Adipocyte (in vitro differentiated cells): Measurements from ENCODE around the gene KDELR3.

ENCODE experiments used
- DNase-seq: peaks from one replicate; pipeline ENCODE4 v3.0.0-alpha.2; 2015; ENCODE audit warnings: low read depth
- H3K27me3 ChIP-seq: replicated peaks from 2 replicates; pipeline ENCODE4 v1.7.0; 2013; ENCODE audit warnings: mild to moderate bottlenecking, low read length, moderate library complexity; ENCODE audit not compliant: control insufficient read depth, insufficient read depth
- H3K36me3 ChIP-seq: 2 replicates; pipeline ENCODE4 v1.7.0; 2013; ENCODE audit warnings: low read length, mild to moderate bottlenecking, moderate library complexity; ENCODE audit not compliant: control insufficient read depth, insufficient read depth, severe bottlenecking
- H3K4me1 ChIP-seq: 2 replicates; pipeline ENCODE4 v1.7.0; 2013; ENCODE audit warnings: mild to moderate bottlenecking, low read length, moderate library complexity; ENCODE audit not compliant: control insufficient read depth, insufficient read depth
- H3K4me3 ChIP-seq: 2 replicates; pipeline ENCODE4 v1.7.0; 2013; ENCODE audit warnings: mild to moderate bottlenecking, low read length, moderate library complexity
- H3K9ac ChIP-seq: 2 replicates; pipeline ENCODE4 v1.7.0; 2013; ENCODE audit warnings: mild to moderate bottlenecking, low read length, moderate library complexity
- H3K9me3 ChIP-seq: 2 replicates; pipeline ENCODE4 v1.7.0; 2013; ENCODE audit warnings: mild to moderate bottlenecking, low read length, moderate library complexity; ENCODE audit not compliant: control insufficient read depth

KDELR3 gene

DNA sequence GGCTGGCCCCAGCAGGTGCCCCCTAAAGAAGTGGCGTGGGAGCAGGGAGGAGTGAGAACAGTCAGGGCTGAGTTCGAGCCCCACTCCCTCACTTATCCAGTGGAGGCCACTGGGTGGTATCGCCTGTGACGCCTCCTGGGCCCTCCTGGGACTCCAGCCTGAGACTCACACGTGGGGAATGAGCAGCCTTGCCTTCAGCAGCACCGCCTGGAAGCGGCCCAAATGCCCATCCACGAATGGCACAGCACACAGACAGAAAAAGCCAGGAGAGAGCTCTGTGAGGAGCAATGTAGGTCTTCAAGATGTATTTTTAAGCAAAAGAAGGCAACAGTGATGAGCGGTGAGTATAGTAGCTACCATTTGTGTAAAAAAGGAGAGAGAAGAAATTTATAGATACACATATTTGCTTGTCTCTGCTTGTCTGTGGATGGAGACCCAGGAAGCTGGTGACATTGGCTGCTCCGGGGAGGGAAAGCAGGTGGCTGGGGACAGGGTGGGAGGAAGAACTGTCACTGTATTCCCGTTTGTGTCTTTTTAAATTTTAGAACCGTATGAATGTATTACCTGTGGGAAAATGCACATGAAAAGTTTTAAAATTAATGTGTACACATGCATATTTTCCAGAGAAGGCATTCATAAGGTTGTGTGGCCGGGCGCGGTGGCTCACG, 26.1 kb upstream of the KDELR3 start:
- DNase-seq: no peak
- Histone ChIP-seq H3K9me3 (no peaks in the 10 kb centered on the region), H3K27me3 (peaks cover 52% of the 10 kb centered on the region), H3K4me1 (no peaks in the 10 kb centered on the region), H3K36me3 (no peaks in the 10 kb centered on the region), H3K9ac (no peak overlapping the region), H3K4me3 (no peak overlapping the region)

DNA sequence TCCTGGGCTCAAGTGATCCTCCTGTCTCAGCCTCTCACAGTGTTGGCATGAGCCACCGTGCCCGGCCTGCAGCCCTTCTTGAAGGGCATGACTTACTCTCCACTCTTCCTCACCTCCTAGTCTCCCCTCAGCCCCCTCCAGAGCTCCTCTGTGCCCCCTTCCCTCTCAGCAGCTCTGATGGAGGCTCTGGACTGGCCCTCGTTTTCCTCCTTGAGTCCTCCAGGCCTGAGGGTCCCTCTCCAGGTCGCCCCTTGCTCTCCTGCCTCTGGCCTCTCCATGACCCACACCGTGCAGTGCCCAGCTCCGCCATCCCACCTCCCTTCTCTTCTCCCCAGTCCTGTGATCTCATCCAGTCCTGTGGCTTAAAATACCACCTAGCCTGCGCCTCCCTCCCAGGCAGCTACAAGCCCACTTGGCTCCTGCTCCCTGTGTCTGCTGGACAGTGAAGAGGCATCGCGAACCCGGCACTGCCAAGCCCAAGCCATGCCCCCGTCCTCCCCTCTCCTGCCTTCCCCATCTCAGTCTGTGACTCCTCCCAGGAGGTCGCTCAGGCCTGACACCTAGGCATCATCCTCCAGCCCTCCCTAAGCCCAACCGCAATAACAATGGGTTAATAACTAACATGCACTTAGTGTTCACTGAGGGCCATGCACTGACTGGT, 24.8 kb upstream of the KDELR3 start:
- no peaks in the 10 kb centered on the region for H3K9me3 ChIP-seq
- no peak for DNase-seq
- H3K4me3 ChIP-seq: no peak overlapping the region
- H3K9ac ChIP-seq: no peak overlapping the region
- no peaks in the 10 kb centered on the region for H3K36me3 ChIP-seq
- H3K4me1 ChIP-seq: no peaks in the 10 kb centered on the region
- H3K27me3 ChIP-seq: peaks cover 48% of the 10 kb centered on the region

DNA sequence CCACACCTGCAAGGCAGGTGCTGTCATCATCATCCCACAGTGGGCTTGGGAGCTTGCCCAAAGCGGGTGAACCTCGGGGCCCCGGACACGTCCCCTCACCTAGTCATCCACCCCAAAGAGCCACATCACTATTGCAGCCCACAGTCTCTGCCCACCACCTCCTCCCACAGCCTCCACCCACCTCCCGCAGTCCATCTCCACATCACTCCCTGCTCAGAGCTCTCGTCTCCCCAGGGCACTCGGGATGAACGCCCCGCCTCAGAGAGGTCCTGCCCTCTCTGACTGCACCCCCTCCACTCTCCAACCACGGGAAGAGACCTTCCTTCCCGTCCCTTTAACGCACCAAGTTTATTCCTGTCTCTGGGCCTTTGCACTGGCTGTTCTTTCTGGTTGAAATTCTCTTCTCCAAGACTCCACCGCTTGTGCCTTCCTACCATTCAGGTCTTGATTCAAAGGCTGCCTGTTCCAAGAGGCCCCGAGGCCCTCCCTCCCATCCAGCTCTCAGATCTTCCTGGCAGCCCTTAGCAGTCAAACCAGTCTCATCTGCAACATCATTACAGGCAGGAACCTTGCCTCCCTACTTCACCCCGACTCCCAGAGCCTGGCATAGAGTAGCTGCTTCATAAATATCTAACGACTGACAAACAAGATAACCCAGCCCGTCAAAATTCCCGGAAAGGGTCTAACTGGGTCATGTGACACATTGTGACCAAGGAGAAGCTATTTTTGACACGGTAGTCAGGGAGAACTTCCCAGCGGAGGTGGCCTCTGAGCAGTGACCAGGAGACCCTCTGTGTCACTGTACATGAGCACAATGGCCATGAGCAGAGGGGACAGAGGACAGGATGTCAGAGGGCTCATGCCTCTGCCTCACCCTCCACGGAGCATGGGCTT, 24.0 kb upstream of the KDELR3 start:
- Histone ChIP-seq H3K4me1 (no peaks in the 10 kb centered on the region), H3K9ac (no peak overlapping the region), H3K36me3 (no peaks in the 10 kb centered on the region), H3K4me3 (no peak overlapping the region), H3K27me3 (peaks cover 49% of the 10 kb centered on the region), H3K9me3 (no peaks in the 10 kb centered on the region)
- no peak for DNase-seq

DNA sequence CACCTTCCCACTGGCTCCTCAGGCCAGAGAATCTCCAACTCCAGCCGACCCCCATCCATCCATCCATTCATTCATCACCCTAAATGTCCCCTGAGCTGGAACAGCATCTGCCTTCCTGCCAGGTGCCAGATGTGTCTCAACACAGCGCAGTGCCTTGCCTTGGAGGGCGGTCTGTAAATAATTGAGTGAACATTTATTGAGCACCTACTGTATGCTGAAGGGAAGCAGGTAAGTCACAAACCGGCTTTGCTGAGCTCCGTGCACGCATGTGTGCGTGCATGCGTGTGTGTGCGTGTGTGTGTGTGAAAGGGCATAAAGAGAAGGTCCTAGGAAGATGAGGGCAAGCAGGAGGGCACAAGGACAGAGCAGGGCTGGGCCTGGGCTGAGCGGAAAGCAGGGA, 23.1 kb upstream of the KDELR3 start:
- no peak overlapping the region for H3K4me3 ChIP-seq
- no peak for DNase-seq
- peaks cover 58% of the 10 kb centered on the region for H3K27me3 ChIP-seq
- no peaks in the 10 kb centered on the region for H3K9me3 ChIP-seq
- no peaks in the 10 kb centered on the region for H3K36me3 ChIP-seq
- no peak overlapping the region for H3K9ac ChIP-seq
- H3K4me1 ChIP-seq: no peaks in the 10 kb centered on the region

DNA sequence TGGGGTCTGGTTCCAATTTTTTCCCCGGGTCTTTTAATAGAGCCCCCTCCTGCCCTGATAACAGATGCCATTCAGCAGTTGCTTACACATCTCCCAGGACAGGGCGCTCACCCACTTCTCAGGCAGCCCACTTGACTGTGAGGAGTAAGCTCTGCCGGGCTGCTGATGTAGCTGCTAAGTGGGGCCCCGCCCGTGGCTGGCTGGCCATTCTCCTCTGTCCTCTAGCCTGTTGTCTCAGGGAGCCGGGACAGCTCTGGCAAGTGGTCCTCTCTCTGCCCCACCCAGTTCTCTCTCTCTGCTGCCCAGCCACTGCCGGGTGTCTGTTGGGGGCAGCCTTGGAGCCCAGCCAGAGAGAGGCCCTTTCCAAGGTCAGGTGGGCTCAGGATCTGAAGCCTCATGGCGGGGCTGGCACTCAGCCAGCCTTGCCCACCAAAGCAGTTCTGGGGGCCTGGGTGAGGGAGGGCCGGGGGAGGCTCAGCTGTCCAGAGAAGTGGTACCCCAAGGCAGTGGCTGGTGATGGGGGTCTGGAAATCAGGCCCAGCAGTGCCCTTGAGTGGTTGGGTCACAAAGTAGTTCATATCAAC, 21.8 kb upstream of the KDELR3 start:
- H3K9ac ChIP-seq: no peak overlapping the region
- H3K4me1 ChIP-seq: no peaks in the 10 kb centered on the region
- H3K9me3 ChIP-seq: no peaks in the 10 kb centered on the region
- peaks cover 58% of the 10 kb centered on the region for H3K27me3 ChIP-seq
- DNase-seq: no peak
- H3K36me3 ChIP-seq: no peaks in the 10 kb centered on the region
- H3K4me3 ChIP-seq: no peak overlapping the region

DNA sequence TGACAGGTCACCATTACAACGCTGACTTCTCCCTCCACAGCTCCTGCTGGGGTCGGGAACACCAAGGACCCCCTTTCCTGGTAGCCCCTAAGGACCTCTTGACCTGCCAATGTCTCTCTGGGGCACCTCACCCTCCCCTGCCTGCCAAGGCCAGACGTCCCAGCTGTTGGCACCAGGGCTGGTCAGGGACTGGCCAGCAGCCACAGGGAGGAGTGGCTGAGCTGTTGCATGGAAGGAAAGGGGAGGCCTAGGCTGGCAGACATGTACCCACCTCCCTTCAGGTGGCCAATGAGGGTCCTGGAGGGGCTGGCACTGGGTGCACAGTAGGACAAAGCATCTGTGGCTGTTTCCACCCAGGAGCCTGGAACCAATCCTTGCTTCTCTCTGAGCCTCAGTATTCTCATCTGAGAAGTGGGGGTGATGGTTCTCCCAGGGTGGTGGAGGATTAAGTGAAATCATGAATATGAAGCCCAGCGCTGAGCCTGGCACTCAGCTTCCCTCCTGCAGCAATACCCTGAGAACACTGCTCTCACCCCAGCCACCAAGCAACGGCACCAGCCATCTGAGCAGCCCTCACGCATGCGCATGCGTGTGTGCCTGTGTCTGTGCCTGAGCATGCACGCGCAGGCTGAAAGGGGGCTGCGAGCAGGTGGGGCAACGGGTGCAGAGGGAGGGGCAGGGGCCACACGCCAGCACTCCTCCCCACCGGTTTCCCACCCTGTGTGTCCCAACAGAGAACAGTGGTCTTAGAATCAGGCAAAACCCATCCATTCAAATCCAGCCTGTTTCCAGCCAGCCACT, 18.8 kb upstream of the KDELR3 start:
- Histone ChIP-seq H3K36me3 (no peaks in the 10 kb centered on the region), H3K9me3 (no peaks in the 10 kb centered on the region), H3K4me1 (no peaks in the 10 kb centered on the region), H3K27me3 (peaks cover 58% of the 10 kb centered on the region), H3K9ac (no peak overlapping the region), H3K4me3 (no peak overlapping the region)
- DNase-seq: no peak

DNA sequence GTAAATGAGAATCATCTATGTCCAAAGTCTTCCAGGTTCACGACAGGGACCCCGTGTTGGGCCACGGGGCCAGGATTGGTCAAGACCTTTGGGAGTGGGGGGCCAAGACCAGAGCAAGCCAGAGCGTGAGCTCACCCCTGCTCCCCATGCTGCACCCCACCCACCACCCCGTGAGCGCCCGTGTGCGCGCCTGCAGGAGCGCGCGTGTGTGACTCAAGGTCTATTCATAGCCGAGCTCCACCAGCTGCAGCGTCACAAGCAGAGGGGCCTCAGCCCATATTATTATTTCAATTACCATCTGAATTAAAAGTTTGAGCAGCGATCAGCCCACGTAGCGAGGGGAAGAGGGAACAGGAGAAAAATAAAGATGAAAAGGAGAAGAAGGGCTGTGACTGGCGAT, 18.1 kb upstream of the KDELR3 start:
- Histone ChIP-seq H3K4me1 (no peaks in the 10 kb centered on the region), H3K36me3 (no peaks in the 10 kb centered on the region), H3K27me3 (peaks cover 56% of the 10 kb centered on the region), H3K9ac (no peak overlapping the region), H3K9me3 (no peaks in the 10 kb centered on the region), H3K4me3 (no peak overlapping the region)
- no peak for DNase-seq

DNA sequence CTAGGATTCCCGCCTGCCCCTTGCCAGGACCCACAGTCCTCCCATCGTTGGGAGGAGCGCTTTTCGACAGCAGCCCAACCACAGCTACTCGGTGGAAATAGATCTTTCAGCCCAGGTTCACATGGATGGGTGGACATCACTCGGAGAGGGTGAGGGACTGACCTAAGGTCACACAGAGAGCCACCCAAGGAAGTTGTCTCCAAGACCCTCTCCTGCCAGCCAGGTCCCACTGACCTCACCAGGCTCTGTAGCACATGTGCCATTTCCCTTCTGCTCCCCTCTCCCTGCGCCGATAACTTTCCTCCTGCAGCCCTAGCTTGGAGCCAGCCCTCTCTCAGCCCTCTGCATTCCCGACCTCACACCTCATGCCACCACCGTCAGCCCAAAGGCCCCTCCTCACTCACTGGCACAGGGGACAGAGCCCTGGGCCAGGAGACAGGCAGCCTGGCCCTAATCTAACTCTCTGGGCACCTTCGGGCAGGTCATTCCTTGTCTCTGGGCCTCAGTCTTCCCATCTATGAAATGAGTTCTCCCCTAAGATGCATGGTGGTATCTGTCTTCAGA, 17.6 kb upstream of the KDELR3 start:
- H3K27me3 ChIP-seq: peaks cover 51% of the 10 kb centered on the region
- H3K4me1 ChIP-seq: no peaks in the 10 kb centered on the region
- no peak overlapping the region for H3K9ac ChIP-seq
- H3K36me3 ChIP-seq: no peaks in the 10 kb centered on the region
- no peak for DNase-seq
- no peak overlapping the region for H3K4me3 ChIP-seq
- H3K9me3 ChIP-seq: no peaks in the 10 kb centered on the region

DNA sequence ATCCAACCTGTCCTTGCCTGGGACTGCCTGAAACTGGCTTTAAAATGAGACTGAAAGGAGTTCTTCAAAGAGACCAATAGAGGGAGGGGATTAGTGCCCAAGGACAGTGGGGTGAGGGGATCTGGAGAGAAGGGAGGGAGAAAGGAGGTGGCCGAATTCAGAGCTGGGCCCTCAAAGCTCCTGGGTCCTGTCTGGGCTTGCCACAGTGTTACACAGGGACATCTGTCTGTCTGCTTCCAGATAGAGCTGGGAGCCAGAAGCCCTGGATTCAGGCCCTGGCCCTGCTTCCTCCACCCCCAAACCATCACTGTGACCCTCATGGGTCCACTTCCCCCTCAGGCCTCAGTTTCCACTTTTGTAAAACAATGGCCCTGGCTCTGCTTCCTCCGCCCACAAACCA, 16.5 kb upstream of the KDELR3 start:
- Histone ChIP-seq H3K9ac (no peak overlapping the region), H3K9me3 (no peaks in the 10 kb centered on the region), H3K4me1 (no peaks in the 10 kb centered on the region), H3K4me3 (no peak overlapping the region), H3K27me3 (peaks cover 55% of the 10 kb centered on the region), H3K36me3 (no peaks in the 10 kb centered on the region)
- DNase-seq: no peak

DNA sequence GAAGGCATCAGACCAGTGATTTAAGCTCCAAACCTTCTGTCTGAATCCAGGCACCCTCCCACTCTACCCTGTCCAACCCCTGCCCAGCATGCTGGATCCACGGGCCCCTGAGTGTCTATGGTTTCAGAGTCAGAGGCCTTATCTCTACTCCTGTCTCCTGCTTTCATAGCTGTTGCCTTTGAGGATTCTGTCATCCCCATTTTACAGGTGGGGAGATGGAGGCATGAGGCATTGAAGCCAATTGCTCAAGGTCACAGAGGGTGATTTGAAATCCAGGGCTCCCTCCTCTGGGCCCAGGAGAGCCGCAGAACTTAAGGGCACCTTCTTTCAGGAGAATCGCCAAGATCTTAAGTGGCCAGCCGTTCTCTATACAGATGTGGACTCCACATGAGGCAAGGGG, 16.0 kb upstream of the KDELR3 start:
- H3K4me3 ChIP-seq: no peak overlapping the region
- H3K9me3 ChIP-seq: no peaks in the 10 kb centered on the region
- peaks cover 58% of the 10 kb centered on the region for H3K27me3 ChIP-seq
- no peak overlapping the region for H3K9ac ChIP-seq
- no peak for DNase-seq
- H3K4me1 ChIP-seq: no peaks in the 10 kb centered on the region
- no peaks in the 10 kb centered on the region for H3K36me3 ChIP-seq
